ENCODE measurements around the gene FRMD4A.

DNA sequence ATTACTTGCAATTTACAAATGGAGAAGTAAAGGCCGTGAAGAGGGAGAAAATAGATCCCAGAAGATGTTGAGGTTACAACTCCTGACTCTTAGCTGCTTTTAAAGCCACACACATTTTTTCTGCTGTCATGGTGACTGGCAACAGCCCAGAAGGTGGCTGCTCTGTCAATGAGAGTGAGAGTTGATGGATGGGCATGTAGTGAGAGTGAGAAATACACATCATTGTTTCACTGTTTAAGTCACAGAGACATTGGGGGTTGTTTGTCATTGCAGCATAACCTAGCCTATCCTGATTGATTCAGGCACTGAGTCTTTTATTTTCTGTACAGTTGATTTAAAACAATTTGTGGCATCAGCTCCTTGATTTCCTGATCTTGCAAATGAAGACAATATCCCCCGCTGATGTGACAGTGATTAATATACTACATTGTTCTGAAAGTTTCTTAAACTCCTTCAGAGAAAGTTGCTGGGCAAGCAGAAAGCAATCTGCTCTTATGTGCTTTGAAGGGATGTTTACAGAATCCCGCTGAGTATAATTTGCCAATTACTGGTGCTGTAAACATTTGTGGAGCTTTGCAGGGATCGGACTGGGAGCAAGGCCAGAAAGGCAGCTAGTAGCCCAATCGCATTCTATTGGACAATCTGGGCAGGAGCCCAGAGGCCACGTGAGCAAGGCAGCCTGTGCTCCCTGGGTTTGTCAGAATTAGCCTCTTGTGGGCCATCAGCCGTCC is 514.4 kb downstream of the FRMD4A start:
- TF ChIP-seq EZH2phosphoT487 (IDR thresholded peaks at IDR 0.05; ENCODE audit: insufficient read depth, low read depth): no peak
- no peak for TF ChIP-seq EZH2 (IDR thresholded peaks at IDR 0.05; ENCODE audit: insufficient read depth, poor library complexity, severe bottlenecking)
